Dermis blood vessel endothelial cell (primary cell): ENCODE data around the gene PHTF2. TPM values are rescaled to one million over a fixed set of nuclear protein-coding genes. Genes with fewer than 3 reads are reported as not detected.
A peak's percentile ranks its signal among the peaks of the same experiment; 100 is the strongest.
"Not testable (repeated sequence)": the region's sequence is repeated elsewhere in the genome, so short reads cannot be mapped to it uniquely, and the experiment has no call there.

Experiments used
- DNase-seq: peaks from one replicate; pipeline ENCODE4 v3.0.0; 2010
- total RNA-seq: library from RNA; depleted of rRNA; stranded (reverse); fragments of >200 nt; gene quantifications from 2 replicates; pipeline ENCODE4 v1.2.3, GENCODE V29; 2014

PHTF2 gene
- total RNA-seq, 1 donor from 2014 or later: 11.2 TPM

- DNase-seq: no peak
Measured at GRCh38 chr7:77831953-77832352, 33.4 kb downstream of the PHTF2 start.

GRCh38 chr7:77833136-77833535 lies 34.6 kb downstream of the PHTF2 start:
- no peak for DNase-seq

GRCh38 chr7:77836425-77836824 lies 37.9 kb downstream of the PHTF2 start:
- DNase-seq: not testable (repeated sequence)

- DNase-seq: no peak
Measured at GRCh38 chr7:77837275-77837674, 38.7 kb downstream of the PHTF2 start.

GRCh38 chr7:77837966-77838365 lies 39.4 kb downstream of the PHTF2 start:
- DNase-seq: no peak

- no peak for DNase-seq
Measured at GRCh38 chr7:77838929-77839491, 40.4 kb downstream of the PHTF2 start.

- DNase-seq: no peak
Measured at GRCh38 chr7:77839919-77840318, 41.3 kb downstream of the PHTF2 start.

- DNase-seq: no peak
Measured at GRCh38 chr7:77843194-77843593, 44.6 kb downstream of the PHTF2 start.

- no peak for DNase-seq
Measured at GRCh38 chr7:77846317-77847092, 47.9 kb downstream of the PHTF2 start.

GRCh38 chr7:77855371-77856083 lies 57.0 kb downstream of the PHTF2 start:
- DNase-seq: no peak

GRCh38 chr7:77858278-77858677 lies 59.7 kb downstream of the PHTF2 start:
- no peak for DNase-seq

GRCh38 chr7:77859343-77859742 lies 60.8 kb downstream of the PHTF2 start:
- DNase-seq: no peak

- no peak for DNase-seq
Measured at GRCh38 chr7:77862691-77863090, 64.1 kb downstream of the PHTF2 start.

GRCh38 chr7:77863860-77864259 lies 65.3 kb downstream of the PHTF2 start:
- no peak for DNase-seq

- DNase-seq: no peak
Measured at GRCh38 chr7:77866370-77866769, 67.8 kb downstream of the PHTF2 start.

- DNase-seq: peak; percentile 72
Measured at GRCh38 chr7:77866786-77867536, 68.4 kb downstream of the PHTF2 start.

- peak; percentile 53 for DNase-seq
Measured at GRCh38 chr7:77867537-77867865, 68.9 kb downstream of the PHTF2 start.

GRCh38 chr7:77872256-77872655 lies 73.7 kb downstream of the PHTF2 start:
- DNase-seq: not testable (repeated sequence)

- DNase-seq: not testable (repeated sequence)
Measured at GRCh38 chr7:77873416-77874327, 75.1 kb downstream of the PHTF2 start.

- DNase-seq: no peak
Measured at GRCh38 chr7:77877791-77878190, 79.2 kb downstream of the PHTF2 start.

- DNase-seq: no peak
Measured at GRCh38 chr7:77878500-77878899, 79.9 kb downstream of the PHTF2 start.

- DNase-seq: no peak
Measured at GRCh38 chr7:77879272-77879671, 80.7 kb downstream of the PHTF2 start.
